ENCODE data around the gene TSPAN14.
A peak's percentile ranks its signal among the peaks of the same experiment; 100 is the strongest.

TSPAN14 gene

DNA sequence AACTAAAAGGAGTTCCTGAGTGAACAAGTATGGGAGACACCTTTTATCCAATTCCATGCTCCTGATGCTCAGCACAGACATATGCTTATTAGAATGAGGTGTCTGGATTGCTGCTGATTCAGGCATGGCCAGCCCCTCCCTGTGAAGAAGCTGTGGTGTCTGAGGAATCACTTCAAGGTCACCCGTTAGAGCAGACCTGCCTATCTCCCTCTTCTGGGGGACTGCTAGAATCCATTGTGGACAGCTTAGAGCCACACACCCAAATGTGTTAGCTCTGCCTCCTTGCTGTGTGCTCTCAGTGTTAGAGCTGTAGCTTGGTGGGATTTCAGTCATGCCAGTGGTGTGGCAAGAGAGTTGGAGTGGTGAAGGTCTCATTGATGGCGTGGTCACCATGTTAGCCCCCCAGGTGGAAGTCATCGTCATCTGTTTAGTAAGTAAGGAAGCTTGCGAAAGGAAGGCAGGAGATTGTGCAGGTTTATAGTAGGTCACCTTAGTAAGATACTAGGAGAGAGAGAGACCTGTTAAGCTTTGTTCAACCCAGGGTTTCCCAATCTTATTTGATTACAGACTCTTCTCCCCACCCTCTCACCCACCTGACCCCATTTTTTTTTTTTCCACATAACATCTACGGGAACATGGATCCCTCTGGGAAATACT is 32.9 kb upstream of the TSPAN14 start:
- no peak for DNase-seq

GRCh38 chr10:80421707-80422536 is 32.2 kb upstream of the TSPAN14 start:
- no peak for DNase-seq

GRCh38 chr10:80425901-80426300 is 28.2 kb upstream of the TSPAN14 start:
- DNase-seq, result no peak

- no peak for DNase-seq
These were observed 26.6 kb upstream of the TSPAN14 start for GRCh38 chr10:80427541-80427940.

GRCh38 chr10:80429521-80429973 is 24.6 kb upstream of the TSPAN14 start:
- DNase-seq, result no peak

- DNase-seq, result no peak
These were observed 21.0 kb upstream of the TSPAN14 start for GRCh38 chr10:80433134-80433533.

GRCh38 chr10:80436446-80437098 is 17.5 kb upstream of the TSPAN14 start:
- no peak for DNase-seq

- DNase-seq, result no peak
These were observed 16.9 kb upstream of the TSPAN14 start for GRCh38 chr10:80437227-80437626.

- no peak for DNase-seq
These were observed 12.3 kb upstream of the TSPAN14 start for GRCh38 chr10:80441831-80442230.

DNA sequence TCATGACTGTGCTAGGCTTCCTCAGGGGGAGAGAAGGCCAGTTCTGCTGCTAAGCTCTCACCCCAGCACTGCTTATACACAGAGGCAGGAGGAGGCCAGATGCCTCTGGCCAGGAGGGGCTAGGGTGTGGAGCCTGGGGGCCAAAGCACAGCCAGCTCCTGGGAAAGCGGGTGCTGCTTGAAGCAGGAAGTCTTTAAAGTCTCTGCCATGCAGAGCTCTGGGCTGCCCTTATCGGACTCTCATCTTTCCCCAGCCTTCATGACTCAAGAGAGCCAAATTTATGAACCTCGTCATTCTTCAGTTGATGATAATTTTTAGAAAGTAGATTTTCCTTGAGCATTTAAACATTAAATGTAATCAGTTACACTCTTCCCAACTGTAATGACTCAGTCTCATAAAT is 11.2 kb upstream of the TSPAN14 start:
- DNase-seq, result no peak

DNA sequence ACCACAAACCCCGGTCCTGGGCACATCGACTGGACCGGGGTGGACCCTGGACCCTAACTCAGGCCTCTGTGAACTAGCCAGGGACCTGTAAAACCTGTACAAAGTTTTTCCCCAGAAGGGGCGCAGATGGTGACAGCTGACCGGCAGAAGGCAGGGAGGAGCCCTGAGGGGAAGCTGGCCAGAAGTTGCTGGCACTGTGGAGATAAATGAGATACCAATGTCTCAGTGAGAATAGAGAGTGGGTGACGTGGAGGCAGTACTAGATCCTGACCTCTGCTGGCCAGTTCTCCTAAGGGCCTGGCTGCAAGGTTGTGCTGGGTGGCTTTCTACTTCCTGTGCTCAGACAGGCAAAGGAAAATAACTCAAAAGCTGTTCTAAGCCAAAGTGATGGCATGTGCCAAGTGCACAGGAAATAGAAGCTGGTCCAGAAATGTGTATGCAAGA is 10.6 kb upstream of the TSPAN14 start:
- DNase-seq, result no peak

DNA sequence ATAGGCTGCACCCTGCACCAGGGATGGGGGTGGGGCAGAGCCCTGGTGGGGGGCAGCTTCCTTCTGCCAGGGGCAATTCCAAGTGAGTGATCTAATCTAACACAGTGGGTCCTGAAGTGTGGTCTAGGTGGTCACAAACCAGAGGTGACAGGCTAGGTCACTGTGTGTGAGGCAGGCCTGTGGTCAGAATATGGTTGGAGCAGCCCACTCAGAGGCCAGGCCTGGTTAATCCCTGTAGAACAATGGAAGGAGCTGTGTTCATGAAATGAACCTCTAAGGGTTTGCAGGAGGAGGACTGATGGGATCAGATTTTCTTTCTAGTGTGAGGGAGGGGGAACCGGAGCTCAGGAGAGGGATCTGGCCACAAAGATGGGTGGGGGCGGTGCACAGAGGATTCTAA is 10.0 kb upstream of the TSPAN14 start:
- DNase-seq, result no peak

DNA sequence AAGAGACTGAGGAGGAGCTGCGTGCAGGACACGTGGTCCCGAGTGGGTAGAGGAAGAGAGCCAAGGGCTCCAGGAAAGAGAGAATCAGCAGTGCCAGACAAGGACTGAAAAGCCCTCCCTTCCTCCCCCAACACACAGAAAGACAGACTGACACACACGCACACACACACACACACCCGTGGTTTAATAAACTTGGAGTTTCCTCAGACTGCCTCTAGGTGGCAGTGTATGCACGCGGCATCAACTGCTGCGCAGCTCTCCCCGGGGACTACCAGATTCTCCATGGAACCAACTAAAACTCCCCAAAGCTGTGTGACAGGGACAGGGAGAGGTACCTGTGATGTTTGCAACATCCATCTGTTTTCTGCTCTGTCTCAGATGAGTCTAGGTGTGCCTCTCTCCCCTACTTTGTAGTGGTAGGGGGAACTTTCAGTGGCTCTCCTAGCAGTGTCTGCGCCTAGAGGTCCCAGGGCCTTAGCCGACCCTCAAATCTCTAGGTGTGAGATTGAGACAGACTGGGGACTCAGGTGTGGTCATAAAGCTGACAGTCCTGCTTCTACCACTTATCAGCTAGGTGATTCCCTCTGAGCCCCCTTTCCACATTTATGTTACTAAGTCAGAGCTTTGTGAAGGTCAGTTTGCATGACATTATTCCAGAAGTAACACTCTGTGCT is 9.3 kb upstream of the TSPAN14 start:
- peak; percentile 73 for DNase-seq

- no peak for DNase-seq
These were observed 6.5 kb upstream of the TSPAN14 start for GRCh38 chr10:80447436-80448190.

DNA sequence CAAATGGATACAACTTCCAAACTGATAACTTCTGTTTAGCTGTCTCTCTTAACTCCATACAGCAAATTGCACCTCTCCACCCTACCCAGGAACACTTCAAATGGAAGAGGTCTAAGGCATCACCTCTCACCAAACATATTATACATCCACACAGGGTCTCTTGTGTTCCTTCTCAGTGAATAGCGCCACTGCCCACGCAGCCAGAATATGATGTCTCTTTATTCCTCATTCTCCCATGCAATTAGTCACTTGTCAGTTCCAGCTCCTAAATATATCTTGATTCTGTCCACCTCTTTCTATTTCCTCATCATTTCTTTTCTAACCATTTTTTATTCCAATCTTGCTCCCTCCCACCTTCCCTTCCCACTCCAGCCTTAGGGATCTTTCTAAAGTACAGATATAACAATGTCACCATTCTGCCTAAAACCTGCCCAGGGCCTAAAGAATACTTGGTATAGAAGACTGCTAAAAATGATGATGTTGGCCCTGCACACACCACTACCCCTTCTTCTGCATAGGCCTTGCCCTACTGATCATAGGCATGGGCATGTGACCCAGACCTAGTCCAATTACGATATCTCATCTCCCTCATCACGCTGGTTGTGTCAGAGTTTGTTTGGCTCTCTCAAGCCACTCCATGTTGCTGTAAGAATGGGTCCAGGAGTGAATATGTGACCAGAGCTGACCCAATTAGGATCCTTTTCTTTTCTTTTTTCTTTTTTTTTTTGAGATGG is 5.7 kb upstream of the TSPAN14 start:
- DNase-seq, result no peak

- no peak for DNase-seq
These were observed 4.6 kb upstream of the TSPAN14 start for GRCh38 chr10:80449520-80449919.

GRCh38 chr10:80451132-80451531 is 3.0 kb upstream of the TSPAN14 start:
- no peak for DNase-seq

DNA sequence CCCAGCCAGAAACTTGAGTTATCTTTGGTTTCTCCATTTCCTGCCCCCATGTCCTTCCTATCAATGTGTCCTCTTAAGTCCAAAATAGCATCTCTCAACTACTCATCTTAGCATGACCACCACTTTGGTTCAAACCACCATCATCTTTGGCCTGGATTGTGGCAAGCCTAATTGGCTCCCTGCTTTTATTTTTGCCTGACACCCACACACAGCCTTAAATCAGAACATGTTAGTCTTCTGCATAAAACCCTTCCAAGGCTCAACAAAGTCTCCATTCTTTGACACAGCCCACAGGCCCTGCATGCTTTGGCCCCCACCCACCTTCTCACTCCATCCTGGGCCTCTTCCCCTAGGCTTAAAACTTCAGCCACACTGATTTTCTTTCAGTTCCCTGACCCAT is 2.0 kb upstream of the TSPAN14 start:
- DNase-seq, result no peak

- no peak for DNase-seq
These were observed 1.5 kb upstream of the TSPAN14 start for GRCh38 chr10:80452640-80453039.

- DNase-seq, result peak; percentile 88
These were observed 861 bp upstream of the TSPAN14 start for GRCh38 chr10:80453056-80453841.

Data from right kidney (tissue), 1 donor.